Measurements from ENCODE around the gene SEMA3C.

DNA sequence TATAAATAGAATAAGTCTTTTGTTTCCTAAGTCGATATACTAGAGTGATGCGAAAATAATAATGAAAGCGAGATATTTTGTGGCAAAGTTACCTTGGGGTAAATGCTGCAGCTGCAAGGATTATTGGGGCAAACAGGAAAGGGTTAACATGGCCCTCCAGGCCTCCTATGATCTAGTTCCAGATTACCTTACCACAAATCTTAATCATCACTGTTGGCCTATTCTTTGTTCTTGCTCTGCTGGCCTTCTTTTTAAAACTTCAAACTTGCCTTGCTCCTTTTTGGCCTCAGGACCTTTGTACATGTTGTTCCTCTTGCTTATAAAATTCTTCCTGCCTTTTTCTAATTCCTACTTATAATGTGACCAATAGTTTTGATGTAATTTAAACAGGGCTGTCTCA lies 81.5 kb downstream of the SEMA3C start:
- TF ChIP-seq, protein P1, sequence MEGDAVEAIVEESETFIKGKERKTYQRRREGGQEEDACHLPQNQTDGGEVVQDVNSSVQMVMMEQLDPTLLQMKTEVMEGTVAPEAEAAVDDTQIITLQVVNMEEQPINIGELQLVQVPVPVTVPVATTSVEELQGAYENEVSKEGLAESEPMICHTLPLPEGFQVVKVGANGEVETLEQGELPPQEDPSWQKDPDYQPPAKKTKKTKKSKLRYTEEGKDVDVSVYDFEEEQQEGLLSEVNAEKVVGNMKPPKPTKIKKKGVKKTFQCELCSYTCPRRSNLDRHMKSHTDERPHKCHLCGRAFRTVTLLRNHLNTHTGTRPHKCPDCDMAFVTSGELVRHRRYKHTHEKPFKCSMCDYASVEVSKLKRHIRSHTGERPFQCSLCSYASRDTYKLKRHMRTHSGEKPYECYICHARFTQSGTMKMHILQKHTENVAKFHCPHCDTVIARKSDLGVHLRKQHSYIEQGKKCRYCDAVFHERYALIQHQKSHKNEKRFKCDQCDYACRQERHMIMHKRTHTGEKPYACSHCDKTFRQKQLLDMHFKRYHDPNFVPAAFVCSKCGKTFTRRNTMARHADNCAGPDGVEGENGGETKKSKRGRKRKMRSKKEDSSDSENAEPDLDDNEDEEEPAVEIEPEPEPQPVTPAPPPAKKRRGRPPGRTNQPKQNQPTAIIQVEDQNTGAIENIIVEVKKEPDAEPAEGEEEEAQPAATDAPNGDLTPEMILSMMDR (IDR thresholded peaks at IDR 0.05): no peak
- no peak for TF ChIP-seq POLR2A (IDR thresholded peaks at IDR 0.05)
